GM18517 (cell line): ENCODE data around the gene PPP3CA.

Experiments used
- ATAC-seq: cut with Tn5 transposase; IDR thresholded peaks from one replicate; pipeline ENCODE4 v1.9.1; 2021; ENCODE audit warnings: mild to moderate bottlenecking, moderate library complexity; ENCODE audit not compliant: unreplicated experiment

The PPP3CA gene

GRCh38 chr4:100977746-100978397 is 369.5 kb downstream of the PPP3CA start:
- ATAC-seq: no peak

GRCh38 chr4:100977274-100977673 is 370.1 kb downstream of the PPP3CA start:
- no peak for ATAC-seq
